ENCODE measurements around the gene CSRNP3.

CSRNP3 gene

DNA sequence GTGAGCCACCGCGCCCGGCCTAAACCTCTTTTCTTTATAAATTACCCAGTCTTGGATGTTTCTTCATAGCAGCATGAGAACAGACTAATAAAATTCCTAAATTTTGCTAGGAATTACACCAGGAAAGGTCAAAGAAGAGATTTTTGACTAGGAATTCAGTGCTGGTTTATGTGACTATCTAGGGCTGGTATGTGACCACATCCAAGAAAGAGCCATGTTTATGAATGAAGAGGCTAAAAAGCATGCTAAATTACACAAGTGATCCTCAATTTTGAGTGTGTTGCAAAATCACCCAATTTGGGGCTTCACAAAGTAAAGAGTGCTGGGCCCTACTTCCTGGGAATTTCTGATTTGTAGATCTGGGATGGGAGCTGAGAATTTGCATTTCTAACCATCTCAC, 123.6 kb downstream of the CSRNP3 start:
- no peak for DNase-seq

DNA sequence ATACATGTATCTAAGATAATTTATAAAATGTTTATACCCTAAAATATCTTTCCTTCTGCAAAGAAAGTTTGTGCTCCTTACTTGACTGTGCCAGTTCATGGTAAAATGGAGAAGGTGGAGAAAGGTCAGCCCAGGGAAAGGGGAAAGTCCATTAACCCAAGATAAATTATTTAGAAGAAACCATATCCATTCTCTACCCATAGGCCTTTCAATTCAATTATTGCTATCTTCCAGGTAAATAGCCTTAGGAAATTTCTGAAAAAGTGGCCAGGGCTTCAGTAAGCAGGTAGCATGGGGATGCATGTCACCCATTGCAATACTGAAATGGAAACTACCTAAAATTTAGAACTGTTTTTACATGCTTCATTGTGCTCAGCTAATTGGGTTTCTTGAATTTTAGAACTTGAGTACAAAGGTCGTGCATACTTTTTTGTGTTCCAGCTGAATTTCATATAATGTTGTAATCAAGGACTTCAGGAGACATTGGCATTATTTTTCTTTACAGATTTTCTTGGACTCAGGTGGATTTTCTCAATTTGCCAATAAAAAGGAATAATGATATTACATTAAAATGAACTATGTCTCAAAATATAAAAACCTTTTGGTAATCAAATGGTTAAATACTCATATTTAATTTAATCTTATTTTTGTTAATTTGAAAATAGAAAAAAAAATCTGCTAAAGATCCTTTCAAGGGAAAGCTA, 124.9 kb downstream of the CSRNP3 start:
- DNase-seq, result no peak

DNA sequence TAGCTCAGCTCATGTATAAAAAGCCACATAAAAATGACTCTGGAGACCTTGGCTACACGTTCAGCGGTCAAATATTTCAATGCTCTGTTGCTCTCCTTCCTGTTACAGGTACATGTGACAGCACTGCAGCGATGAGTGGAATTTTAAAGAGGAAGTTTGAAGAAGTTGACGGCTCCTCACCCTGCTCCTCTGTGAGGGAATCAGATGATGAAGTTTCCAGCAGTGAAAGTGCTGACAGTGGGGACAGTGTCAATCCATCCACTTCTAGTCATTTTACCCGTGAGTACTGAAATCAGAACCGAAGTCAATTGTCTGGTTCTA, 125.4 kb downstream of the CSRNP3 start:
- DNase-seq, result no peak

DNA sequence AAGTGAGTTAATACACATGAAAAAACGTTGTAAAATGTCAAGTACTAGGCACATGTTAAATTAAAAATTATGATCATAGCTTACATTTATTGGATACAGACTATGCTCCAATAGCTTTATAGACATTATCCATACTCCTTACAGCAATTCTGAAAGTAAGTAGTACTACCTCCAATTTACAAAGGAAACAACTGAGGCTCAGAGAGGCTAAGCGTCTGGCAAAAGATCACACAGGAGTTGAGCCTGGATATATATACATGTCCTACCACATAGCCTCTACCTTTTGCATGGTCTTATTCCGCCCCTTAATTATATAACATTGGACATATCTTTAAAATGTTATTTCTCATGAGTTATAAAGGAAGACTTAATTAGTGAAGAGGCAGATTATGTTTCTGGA, 127.3 kb downstream of the CSRNP3 start:
- DNase-seq, result no peak

DNA sequence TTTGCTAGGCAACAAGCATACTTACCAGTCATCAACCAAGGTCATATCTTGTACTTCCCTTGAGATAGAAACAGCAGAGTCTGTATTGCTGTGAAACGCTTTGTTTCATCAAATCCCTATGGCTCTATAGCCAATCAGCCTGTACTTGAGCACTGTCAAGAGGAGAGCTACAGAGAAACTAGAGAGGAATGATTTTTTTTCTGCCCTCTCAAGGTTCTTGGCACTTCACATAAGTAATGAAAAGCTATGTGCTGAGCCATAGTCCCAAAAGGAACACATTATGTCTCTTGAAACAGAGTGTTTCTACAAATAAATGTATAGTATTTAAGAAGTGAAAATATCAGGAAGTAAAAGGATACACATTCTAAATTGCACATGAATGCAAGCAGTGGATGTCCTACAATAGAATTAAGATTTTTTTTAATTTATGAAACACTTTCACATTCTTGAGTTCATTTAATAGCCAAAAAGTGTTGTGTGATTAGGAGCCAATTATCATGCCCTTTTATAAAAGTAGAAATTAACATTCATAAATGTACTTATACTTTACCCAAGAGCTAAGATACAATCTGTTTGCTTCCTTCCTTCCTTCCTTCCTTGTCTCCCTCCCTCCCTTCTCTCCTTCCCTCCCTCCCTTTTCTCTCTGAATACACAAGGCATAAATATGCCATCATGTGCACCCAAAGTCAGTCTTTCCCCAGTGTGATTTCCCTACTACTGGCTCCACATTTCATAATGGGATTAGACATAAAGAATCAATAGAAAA, 131.8 kb downstream of the CSRNP3 start:
- no peak for DNase-seq

DNA sequence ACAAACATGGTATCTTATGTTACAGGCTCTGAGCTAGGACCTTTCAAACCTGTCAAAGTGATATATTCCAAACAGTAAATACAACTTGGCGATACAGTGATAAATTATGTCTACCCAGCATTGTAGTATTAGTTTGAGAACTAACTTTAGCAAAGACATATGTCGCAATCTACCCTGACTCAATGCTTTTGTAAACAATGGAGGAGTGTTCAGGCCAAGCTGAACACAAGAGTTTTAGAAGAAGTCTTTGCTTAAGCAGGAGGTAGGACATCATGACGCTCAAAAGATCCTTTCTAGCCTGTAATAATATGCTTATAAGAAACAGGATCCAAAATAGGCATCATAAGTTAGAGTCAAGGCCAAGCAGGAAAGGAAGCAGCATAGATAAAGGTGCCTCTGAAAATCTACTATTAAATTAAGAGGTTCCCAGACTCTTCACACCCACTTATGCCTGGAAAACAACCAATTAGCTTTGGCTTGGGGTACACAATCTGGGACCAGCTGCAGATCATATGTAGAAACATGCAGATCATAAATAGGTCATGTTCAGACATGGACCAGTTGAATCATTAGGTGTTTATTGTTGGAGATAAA, 132.5 kb downstream of the CSRNP3 start:
- no peak for DNase-seq

DNA sequence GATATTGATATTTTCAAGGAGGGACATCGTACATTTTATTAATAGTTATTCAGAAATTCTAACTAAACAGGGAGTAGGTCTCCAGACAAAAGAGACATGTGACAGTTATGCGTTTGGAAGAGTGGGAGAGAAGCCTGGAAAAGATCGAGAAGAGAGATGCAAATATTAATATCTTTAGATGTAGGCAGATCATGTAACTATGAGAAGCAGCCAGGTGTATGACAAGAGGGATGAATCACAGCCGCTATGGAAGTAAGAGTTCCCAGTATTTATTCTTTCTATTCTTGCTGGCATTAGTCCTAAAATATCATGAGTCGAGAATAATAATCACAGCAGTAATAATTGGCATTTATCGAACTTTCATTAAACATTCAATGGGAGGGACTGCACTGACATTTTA, 140.2 kb downstream of the CSRNP3 start:
- no peak for DNase-seq

DNA sequence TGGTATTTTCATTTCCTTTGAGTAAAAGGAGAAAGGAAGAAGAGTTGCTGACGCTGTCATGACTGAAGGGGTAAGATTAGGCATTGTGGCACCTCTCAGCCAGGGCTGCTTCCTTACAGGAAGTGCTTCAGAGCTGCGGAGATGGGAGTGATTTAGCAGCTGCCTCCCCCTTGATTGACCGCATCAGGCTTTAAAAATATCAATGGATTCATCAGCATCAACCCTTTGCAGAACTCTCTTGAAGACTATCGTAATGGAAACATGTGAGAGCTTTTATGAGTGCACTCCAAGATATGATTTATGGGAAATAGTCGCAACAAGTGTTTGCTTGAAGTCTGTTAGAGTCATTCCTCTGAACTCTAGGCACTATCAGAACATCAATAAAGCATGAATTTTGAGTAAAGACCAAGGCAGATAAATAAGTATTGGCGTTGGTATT, 141.1 kb downstream of the CSRNP3 start:
- no peak for DNase-seq

DNA sequence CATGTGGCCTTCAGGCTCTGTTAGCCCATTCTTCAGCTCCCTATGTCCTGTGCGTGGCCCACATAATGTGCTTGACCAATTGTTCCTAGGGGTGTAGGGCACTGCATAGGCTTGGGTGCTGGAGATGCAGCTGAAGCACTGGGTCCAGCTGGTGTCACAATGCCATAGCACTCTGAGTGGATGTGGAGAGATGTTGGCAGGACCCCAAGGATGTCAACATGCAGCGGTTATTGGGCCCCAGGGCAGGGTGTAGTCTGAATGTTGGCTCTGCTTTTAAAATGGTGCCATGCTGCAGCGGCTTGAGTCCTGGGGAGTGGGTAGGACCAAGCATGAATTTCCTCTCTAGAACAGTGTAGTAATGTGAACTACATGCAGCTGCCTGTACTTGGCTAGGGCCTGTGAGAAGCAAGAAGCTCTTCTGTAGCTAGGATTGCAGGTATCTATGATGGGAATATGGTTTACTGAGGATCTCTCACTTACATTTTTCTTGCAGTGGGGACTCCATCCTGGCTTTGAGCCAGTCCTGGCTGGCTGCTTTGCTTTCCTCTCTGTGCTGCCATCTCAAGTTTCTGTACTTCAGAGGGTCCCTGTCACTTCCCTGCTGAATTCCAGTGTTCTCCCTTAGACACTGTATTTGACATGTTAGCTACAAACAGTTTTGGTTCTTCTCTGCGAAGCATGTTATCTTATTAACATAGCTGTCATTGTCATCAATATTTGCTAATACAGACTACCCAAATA, 148.4 kb downstream of the CSRNP3 start:
- no peak for DNase-seq

DNA sequence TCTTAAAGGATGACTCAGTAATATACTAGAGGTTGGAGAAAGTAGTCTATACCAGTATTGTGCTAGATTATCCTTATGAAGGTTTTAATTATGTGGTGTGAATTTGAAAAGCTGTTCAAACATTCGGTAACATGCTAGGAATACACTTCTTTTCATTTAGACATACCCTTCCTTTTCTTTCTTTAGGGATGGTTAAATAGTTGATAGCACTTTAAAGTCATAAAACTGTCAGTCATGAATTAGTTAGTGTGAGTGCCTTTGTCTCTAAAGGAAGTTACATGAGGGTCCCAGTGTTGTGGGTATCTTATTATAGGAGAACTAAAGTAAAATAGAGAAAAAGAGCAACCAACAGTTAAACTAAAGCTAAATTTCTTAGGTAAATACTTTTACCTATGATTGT, 149.3 kb downstream of the CSRNP3 start:
- peak; percentile 66 for DNase-seq

DNA sequence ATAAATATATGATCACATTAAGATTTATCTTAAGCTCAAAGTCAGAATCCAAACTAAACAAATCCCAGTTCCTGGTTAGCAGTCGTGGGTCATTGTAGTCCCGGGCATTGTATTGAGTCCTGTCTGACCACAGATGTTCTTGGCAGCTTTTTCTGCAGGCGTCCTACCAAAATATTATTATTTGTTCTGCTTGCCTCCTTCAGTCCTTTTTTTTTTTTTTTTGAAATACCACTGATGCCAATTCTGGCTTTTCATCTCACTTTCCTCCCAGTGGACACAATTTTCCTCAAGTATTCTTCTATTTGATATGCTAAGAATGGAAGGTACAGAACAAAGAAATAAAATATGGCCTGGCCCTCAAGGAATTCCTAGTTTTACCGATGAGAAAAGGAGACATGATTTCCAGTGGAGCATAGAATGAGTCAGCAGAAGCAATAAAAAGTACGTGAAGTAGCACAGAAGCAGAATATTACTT, 151.6 kb downstream of the CSRNP3 start:
- no peak for DNase-seq

DNA sequence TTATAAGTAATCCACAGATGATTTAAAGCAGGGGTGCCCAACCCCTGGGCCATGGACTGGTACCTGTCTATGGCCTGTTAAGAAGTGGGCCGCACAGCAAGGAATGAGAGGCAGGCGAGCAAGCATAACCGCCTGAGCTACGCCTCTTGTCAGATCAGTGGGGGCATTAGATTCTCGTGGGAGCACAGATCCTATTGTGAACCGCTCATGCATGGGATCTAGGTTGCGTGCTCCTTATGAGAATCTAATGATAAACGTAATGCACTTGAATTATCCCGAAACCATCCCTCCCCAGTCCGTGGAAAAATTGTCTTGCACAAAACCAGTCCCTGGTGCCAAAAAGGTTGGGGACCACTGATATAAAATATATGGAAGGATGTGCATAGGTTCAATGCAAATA, 153.7 kb downstream of the CSRNP3 start:
- DNase-seq, result no peak

DNA sequence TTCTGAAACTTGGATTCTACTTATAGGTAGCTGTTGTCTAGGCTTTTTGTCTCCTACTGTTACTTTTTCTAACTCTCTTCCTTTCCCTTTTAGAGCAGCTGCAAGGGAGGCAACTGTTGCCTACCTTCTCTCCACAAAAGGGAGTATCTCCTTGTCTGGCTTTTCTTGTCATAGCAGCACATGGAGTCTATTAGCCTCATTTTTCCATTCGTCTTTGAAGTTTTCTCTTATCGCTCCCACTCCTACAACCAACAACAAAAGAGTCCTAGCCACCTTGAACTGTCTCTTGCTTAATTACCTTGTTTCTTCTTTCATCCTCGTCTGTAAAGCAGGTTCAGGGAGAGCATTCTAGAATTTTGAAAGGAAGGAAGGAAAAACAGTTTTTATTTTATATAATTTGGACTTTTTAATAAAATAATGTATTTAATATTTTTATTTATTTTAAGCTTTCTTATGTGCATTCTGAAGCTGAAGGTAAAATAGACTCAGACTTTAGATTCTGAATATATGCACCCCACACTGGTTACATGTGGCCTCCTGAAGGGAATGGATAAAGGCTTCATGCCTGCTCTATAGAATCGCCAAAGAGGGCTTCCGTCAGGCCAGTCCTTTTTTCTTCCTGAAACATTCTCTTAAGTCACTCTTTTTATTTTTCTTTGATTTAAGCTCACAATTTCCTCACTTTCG, 154.4 kb downstream of the CSRNP3 start:
- DNase-seq, result no peak

DNA sequence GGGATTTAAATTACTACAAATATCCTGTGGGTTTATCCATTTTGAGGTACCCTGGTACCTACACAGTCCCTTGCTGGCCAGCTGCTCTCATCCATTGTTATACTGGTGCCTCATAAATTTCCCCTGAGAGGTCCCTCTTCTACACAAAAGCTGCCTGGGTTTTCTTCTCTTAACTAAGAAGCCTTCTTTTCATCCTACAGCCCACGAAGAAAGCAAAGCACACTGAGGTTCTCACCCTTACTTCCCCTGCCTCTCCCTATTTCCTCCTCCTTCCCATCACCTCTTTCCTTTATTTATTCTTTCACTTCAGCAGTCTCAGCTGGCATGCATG, 154.9 kb downstream of the CSRNP3 start:
- no peak for DNase-seq

DNA sequence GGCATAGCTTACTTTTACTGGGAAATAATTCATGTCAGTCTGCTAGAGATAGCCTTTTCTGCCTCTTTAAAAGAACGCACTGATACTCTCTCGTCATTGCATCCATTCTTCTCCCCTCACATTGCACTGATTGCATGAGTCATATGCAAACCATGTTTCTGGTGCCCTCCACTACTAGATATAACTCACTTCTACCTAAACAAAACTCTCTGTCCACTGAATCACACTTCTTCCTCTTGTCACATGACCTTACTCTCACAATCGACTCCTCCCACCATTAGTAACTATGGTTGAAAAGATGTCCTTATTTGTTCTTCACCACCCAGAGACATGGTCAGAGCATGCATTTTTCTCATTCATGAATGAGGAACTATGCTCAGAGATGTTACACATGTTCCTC, 158.0 kb downstream of the CSRNP3 start:
- no peak for DNase-seq

DNA sequence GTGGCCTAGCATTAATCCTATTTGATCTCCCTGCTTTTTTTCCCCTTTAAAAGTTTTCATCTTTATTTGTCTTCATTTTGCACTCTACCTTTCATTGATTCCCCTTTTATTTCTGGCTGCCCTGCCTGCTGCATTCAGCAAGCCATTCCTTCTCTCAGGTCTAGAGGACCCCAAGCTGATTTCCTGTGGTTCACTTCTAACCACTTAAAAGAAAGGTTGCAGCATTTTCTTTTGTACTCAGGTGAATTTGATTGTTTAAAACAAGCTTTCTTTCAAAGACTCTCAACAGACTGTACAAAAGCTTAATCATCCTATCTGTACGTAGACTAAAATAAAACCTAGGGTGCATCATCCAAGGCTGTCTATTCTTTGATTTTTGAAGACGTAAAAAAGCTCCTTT, 160.3 kb downstream of the CSRNP3 start:
- DNase-seq, result no peak

DNA sequence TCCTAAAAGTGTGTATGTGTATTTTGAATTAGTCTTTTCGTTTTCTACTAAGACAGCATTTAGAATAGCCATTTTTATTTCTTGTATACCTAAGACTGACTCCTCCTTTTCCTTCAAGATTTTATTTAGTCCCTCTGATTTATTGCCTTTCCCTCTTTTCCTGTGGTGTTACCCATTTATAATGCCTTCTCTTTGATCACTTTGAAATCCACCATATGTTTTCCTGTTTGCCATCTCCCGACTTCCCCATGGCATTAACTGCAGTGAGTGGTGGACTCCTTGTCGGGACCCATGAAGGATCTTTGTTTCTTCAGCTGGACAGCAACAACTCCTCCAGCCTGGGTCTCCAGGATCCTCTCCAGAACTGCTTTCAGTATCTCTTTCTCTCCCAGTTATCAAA, 160.7 kb downstream of the CSRNP3 start:
- DNase-seq, result no peak

DNA sequence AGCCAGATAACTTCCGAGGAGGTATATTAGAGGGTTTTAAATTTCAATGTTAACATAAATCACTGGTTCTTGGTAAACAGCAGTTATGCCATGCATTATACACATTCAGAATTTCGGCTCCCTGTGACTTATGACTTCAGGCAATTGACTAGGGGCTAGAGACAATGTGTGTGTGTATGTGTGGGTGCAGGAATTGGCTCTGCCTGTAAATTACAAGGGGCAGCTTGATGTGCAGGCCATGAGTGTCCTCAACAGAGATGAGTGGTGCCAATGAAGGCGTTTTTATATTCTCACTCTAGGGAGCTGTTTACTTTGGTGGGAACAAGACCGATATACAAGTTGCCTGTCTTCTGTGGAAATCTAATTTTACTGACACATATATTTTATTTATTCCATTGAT, 161.6 kb downstream of the CSRNP3 start:
- DNase-seq, result peak; percentile 82

DNA sequence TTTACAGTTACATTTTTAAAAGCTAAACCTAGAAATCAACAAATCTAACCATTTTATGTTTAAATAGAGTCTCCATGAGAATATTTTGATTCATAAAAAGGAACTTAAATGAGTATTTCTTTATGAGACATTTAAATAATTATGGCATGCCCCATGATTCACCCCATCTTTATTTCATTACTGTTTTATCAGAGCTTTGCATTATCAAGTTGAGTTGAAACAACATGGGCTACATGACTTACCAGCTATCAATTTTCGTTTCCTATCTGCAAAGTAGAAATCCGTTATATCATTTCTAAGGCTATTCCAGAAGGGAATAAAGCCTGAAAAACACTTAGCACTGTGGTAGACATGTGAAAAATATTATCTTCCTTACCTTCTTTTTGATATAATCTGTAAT, 163.1 kb downstream of the CSRNP3 start:
- DNase-seq, result no peak

DNA sequence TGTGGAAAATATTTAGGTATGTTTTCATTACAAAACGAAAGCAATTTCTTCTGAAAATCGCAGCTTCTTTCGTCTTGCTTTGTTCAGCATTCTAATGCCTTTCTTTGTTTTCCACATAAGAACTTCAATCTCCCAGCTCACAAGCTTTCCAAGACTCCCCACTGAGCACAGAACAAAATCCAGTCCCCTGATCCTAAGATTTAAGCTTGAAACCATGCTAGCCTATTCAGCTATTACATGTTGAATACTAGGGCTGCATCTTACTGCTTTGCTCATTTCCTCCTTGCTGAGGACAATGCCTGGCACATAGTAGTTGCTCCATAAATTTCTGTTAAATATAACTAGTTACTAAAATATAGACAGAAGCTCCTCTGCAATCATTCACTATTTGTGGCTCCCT, 163.9 kb downstream of the CSRNP3 start:
- no peak for DNase-seq

DNA sequence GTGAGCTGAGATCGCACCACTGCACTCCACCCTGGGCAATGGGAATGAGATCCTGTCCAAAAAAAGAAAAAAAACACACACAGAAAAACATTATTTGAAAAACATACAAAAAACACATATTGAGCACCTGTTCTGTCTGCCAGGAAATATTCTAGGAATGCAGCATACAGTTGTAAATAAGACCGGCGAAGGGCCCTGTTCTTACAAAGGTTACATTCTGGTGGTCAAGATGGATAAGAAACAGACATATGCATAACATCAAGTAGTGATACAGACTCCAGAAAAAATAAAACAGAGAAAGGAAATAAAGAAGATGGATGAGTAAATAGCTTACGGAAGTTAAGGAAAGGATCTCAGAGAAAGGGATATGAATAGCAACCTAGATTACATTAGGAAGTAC, 164.8 kb downstream of the CSRNP3 start:
- no peak for DNase-seq

DNA sequence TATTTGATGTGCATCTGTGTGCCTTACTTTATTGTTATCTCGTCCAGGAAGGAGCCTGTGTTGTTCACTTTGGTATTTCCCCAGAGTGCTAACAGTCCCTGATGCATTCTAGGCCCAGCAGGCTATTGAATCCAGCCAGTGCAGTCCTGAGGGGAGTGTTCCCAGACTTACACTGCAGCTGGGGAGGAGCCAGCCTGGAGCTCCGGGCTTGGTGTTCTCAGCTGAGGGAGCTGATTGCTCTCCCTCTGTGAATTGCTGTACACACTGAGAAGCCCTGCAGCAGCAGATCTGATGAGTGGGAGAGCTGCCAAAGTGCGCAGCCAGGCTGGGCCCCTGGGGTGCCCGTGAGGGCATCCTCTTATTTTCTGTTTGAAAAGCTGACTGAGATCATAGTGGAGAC, 165.4 kb downstream of the CSRNP3 start:
- DNase-seq, result peak; percentile 61

DNA sequence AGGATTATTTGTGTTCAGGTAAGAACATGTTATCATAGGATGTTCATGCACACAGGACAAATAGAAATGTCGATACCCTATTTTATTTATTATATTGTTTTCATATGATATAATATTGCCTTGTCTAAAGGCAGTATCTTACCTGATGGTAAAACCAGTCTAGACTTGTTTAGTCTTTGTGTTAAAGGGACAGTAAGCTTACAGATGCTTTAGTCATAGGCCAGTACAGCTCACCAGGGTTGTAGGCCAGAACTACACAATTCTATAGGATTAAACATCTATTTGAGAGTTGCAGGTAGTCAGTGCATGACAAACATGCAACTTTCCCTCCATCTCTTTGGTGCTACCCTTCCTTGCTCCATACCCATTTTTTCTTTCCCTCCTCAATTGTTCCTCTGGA, 166.0 kb downstream of the CSRNP3 start:
- DNase-seq, result no peak
